HEK293 (cell line): ENCODE measurements around the gene LYRM1.

ENCODE experiments used
- CTCF ChIA-PET: fragments of 350-600 bp; formaldehyde crosslinking; extraction: SDS; loops from one replicate; lab custom pipeline; 2021; ENCODE audit warnings: antibody characterized with exemption; lab: Yijun Ruan, JAX
- POLR2A ChIA-PET: fragments of 300-600 bp; formaldehyde crosslinking; extraction: SDS; loops from one replicate; lab custom pipeline; 2020; ENCODE audit warnings: antibody characterized with exemption, inconsistent platforms; lab: Yijun Ruan, JAX
- H3K27ac ChIP-seq: fragments of 200-500 bp; sonication (Bioruptor generic); 2 replicates; pipeline ENCODE4 v1.5.1; 2014; ENCODE audit warnings: low read depth, low read length, control low read depth, inconsistent platforms; ENCODE audit errors: extremely low read depth
- H3K36me3 ChIP-seq, 2 experiments: fragments of 200-500 bp in 1 of 2; sonication (Bioruptor generic) in 1 of 2; 1 replicate in 1 of 2; 2 replicates in 1 of 2; pipeline ENCODE4 v1.5.1; 2014 to 2017; ENCODE audit warnings: inconsistent platforms in 2 of 2, low read length in 2 of 2; ENCODE audit not compliant: control insufficient read depth in 2 of 2, insufficient read depth in 1 of 2
- H3K4me1 ChIP-seq: fragments of 200-500 bp; sonication (Bioruptor generic); 2 replicates; pipeline ENCODE4 v1.5.1; 2014; ENCODE audit warnings: mild to moderate bottlenecking, low read length, inconsistent platforms; ENCODE audit not compliant: control insufficient read depth, insufficient read depth
- H3K4me3 ChIP-seq: 2 replicates; pipeline ENCODE4 v1.5.1; 2011; ENCODE audit warnings: low read depth, mild to moderate bottlenecking, control low read depth, low read length, moderate library complexity
- H3K9me3 ChIP-seq: fragments of 200-500 bp; sonication (Bioruptor generic); 2 replicates; pipeline ENCODE4 v1.5.1; 2014; ENCODE audit warnings: low read depth, low read length, inconsistent platforms; ENCODE audit not compliant: control insufficient read depth, insufficient read depth
- HIC1 ChIP-seq: fragments of 450-650 bp; formaldehyde crosslinking; IDR thresholded peaks from 2 replicates; pipeline ENCODE4 v1.5.1; 2016; ENCODE audit warnings: missing biosample characterization, missing genetic modification characterization
- IKZF3 ChIP-seq: fragments of 450-650 bp; IDR thresholded peaks from 2 replicates; pipeline ENCODE4 v1.5.0; 2018; ENCODE audit warnings: missing biosample characterization, mild to moderate bottlenecking, missing genetic modification characterization, moderate library complexity
- PRDM2 ChIP-seq: fragments of 450-650 bp; formaldehyde crosslinking; IDR thresholded peaks from 2 replicates; pipeline ENCODE4 v1.5.1; 2016; ENCODE audit warnings: missing biosample characterization, missing genetic modification characterization, borderline replicate concordance
- SCRT2 ChIP-seq: fragments of 450-650 bp; formaldehyde crosslinking; IDR thresholded peaks from 2 replicates; pipeline ENCODE4 v1.5.1; 2016; ENCODE audit warnings: missing biosample characterization, missing genetic modification characterization
- ZEB2 ChIP-seq: fragments of 450-650 bp; formaldehyde crosslinking; IDR thresholded peaks from 2 replicates; pipeline ENCODE4 v1.5.1; 2016; ENCODE audit warnings: missing biosample characterization, missing genetic modification characterization
- ZNF175 ChIP-seq: fragments of 450-650 bp; formaldehyde crosslinking; IDR thresholded peaks from 2 replicates; pipeline ENCODE4 v1.5.1; 2016; ENCODE audit warnings: missing biosample characterization, missing genetic modification characterization
- ZNF202 ChIP-seq: fragments of 450-650 bp; formaldehyde crosslinking; IDR thresholded peaks from 2 replicates; pipeline ENCODE4 v1.5.1; 2016; ENCODE audit warnings: missing biosample characterization, missing genetic modification characterization, borderline replicate concordance
- ZNF239 ChIP-seq: fragments of 450-650 bp; formaldehyde crosslinking; IDR thresholded peaks from 2 replicates; pipeline ENCODE4 v1.5.1; 2016; ENCODE audit warnings: missing biosample characterization, missing genetic modification characterization
- ZNF404 ChIP-seq: fragments of 450-650 bp; formaldehyde crosslinking; IDR thresholded peaks from 2 replicates; pipeline ENCODE4 v1.5.1; 2017; ENCODE audit warnings: missing biosample characterization, missing genetic modification characterization
- ZNF488 ChIP-seq: fragments of 450-650 bp; formaldehyde crosslinking; IDR thresholded peaks from 2 replicates; pipeline ENCODE4 v1.5.1; 2016; ENCODE audit warnings: missing biosample characterization, missing genetic modification characterization
- ZNF548 ChIP-seq: fragments of 450-650 bp; formaldehyde crosslinking; IDR thresholded peaks from 2 replicates; pipeline ENCODE4 v1.5.1; 2016; ENCODE audit warnings: missing biosample characterization, missing genetic modification characterization
- ZNF555 ChIP-seq: fragments of 450-650 bp; formaldehyde crosslinking; conservative IDR thresholded peaks from 2 replicates; pipeline ENCODE4 v1.5.1; 2017; ENCODE audit warnings: missing biosample characterization, mild to moderate bottlenecking, missing genetic modification characterization, inconsistent platforms
- ZNF560 ChIP-seq: fragments of 450-650 bp; formaldehyde crosslinking; IDR thresholded peaks from 2 replicates; pipeline ENCODE4 v1.5.1; 2017; ENCODE audit warnings: missing biosample characterization, missing genetic modification characterization, borderline replicate concordance
- ZNF571 ChIP-seq: fragments of 450-650 bp; formaldehyde crosslinking; IDR thresholded peaks from 2 replicates; pipeline ENCODE4 v1.5.0; 2017; ENCODE audit warnings: missing biosample characterization, missing genetic modification characterization
- ZNF596 ChIP-seq: fragments of 450-650 bp; IDR thresholded peaks from 2 replicates; pipeline ENCODE4 v1.5.0; 2018; ENCODE audit warnings: missing biosample characterization, mild to moderate bottlenecking, missing genetic modification characterization, moderate library complexity
- ZNF670 ChIP-seq: fragments of 450-650 bp; formaldehyde crosslinking; IDR thresholded peaks from 2 replicates; pipeline ENCODE4 v1.5.1; 2016; ENCODE audit warnings: missing biosample characterization, missing genetic modification characterization, low read depth
- ZNF776 ChIP-seq: fragments of 450-650 bp; formaldehyde crosslinking; IDR thresholded peaks from 2 replicates; pipeline ENCODE4 v1.5.0; 2017; ENCODE audit warnings: missing biosample characterization, missing genetic modification characterization, borderline replicate concordance
- ZSCAN18 ChIP-seq: fragments of 450-650 bp; formaldehyde crosslinking; IDR thresholded peaks from 2 replicates; pipeline ENCODE4 v1.5.1; 2016; ENCODE audit warnings: missing biosample characterization, missing genetic modification characterization

The LYRM1 gene

GRCh38 chr16:20905576-20905975 lies 5.0 kb downstream of the LYRM1 start:
- no peaks in the 10 kb centered on the region for H3K9me3 ChIP-seq
- no peaks in the 10 kb centered on the region for H3K36me3 ChIP-seq
- H3K4me3 ChIP-seq = no peak overlapping the region
- peaks cover 10% of the 10 kb centered on the region; the same call in 1 of the 2 replicates for H3K4me1 ChIP-seq
- H3K27ac ChIP-seq = no peak overlapping the region
- ChIA-PET POLR2A (no interaction called here), CTCF (no interaction called here)
- TF ChIP-seq ZNF596 (tag by site-specific recombination) (no peak), ZNF555 (tag by site-specific recombination) (no peak), ZSCAN18 (tag by site-specific recombination) (no peak), HIC1 (tag by site-specific recombination) (no peak), ZNF670 (tag by site-specific recombination) (no peak), ZNF488 (no peak), SCRT2 (no peak), ZNF571 (tag by site-specific recombination) (no peak), ZNF560 (tag by site-specific recombination) (no peak), ZEB2 (no peak), ZNF776 (tag by site-specific recombination) (no peak), IKZF3 (tag by site-specific recombination) (no peak), ZNF239 (tag by site-specific recombination) (no peak), ZNF548 (tag by site-specific recombination) (no peak), PRDM2 (tag by site-specific recombination) (no peak), ZNF202 (tag by site-specific recombination) (no peak), ZNF404 (tag by site-specific recombination) (no peak), ZNF175 (tag by site-specific recombination) (no peak)
